K562 (cell line): ENCODE data around the gene PLS1. TPM values are rescaled to one million over a fixed set of nuclear protein-coding genes. Genes with fewer than 3 reads are reported as not detected.
A peak's percentile ranks its signal among the peaks of the same experiment; 100 is the strongest.

Source experiments
- BHLHE40 ChIP-seq: IDR thresholded peaks from 2 replicates; pipeline ENCODE4 v1.6.1; 2011; ENCODE audit warnings: low read length, improper control_type of control experiment
- CAMTA2 ChIP-seq: fragments of 250-450 bp; sonication (Bioruptor Pico); conservative IDR thresholded peaks from 2 replicates; pipeline ENCODE4 v1.5.1; 2022
- ELK1 ChIP-seq: sonication (generic); formaldehyde crosslinking; IDR thresholded peaks from 2 replicates; pipeline ENCODE4 v1.8.1; 2022; ENCODE audit warnings: missing genetic modification reagents
- ETV1 ChIP-seq: fragments of 450-650 bp; conservative IDR thresholded peaks from 2 replicates; pipeline ENCODE4 v1.6.1; 2016; ENCODE audit warnings: missing genetic modification characterization, control low read depth, low read depth, missing compliant biosample characterization
- FOXK2 ChIP-seq, 2 experiments: fragments of 450-650 bp; IDR thresholded peaks in 1 of 2; conservative IDR thresholded peaks in 1 of 2; 2 replicates each; pipeline ENCODE4 v1.6.1; 2016; ENCODE audit warnings: low read depth in 2 of 2, mild to moderate bottlenecking in 1 of 2
- GTF2A2 ChIP-seq: IDR thresholded peaks from 2 replicates; pipeline ENCODE4 v1.6.1; 2016; ENCODE audit warnings: mild to moderate bottlenecking, missing genetic modification characterization, missing compliant biosample characterization
- HMG20A ChIP-seq: fragments of 450-650 bp; formaldehyde crosslinking; conservative IDR thresholded peaks from 2 replicates; pipeline ENCODE4 v1.4.0; 2020; ENCODE audit warnings: mild to moderate bottlenecking, mixed read lengths
- MAFG ChIP-seq: fragments of 450-650 bp; conservative IDR thresholded peaks from 2 replicates; pipeline ENCODE4 v1.6.1; 2016; ENCODE audit warnings: missing genetic modification characterization, missing compliant biosample characterization
- PBX2 ChIP-seq, 2 experiments: IDR thresholded peaks in 1 of 2; conservative IDR thresholded peaks in 1 of 2; 2 replicates each; pipeline ENCODE4 v1.6.1; 2016; ENCODE audit warnings: low read depth in 2 of 2, mild to moderate bottlenecking in 1 of 2, missing compliant biosample characterization in 1 of 2, missing genetic modification characterization in 1 of 2, moderate library complexity in 1 of 2
- TOE1 ChIP-seq, 2 experiments: fragments of 450-650 bp in 1 of 2; sonication (generic) in 1 of 2; formaldehyde crosslinking in 1 of 2; IDR thresholded peaks; 2 replicates each; pipeline versions ENCODE4 v1.7.1 to v1.8.0; 2016 to 2022; ENCODE audit warnings: borderline replicate concordance in 2 of 2, mild to moderate bottlenecking in 2 of 2, antibody characterized with exemption in 1 of 2, inconsistent platforms in 1 of 2, low read depth in 1 of 2, missing genetic modification reagents in 1 of 2, moderate library complexity in 1 of 2
- XRCC3 ChIP-seq: fragments of 450-650 bp; IDR thresholded peaks from 2 replicates; pipeline ENCODE4 v1.6.1; 2017; ENCODE audit warnings: mild to moderate bottlenecking, moderate library complexity
- ZBTB1 ChIP-seq: sonication (generic); formaldehyde crosslinking; IDR thresholded peaks from 2 replicates; pipeline ENCODE4 v1.8.1; 2023; ENCODE audit warnings: missing genetic modification reagents, low read depth, mild to moderate bottlenecking, borderline replicate concordance
- ZNF121 ChIP-seq: sonication (generic); formaldehyde crosslinking; conservative IDR thresholded peaks from 2 replicates; pipeline ENCODE4 v1.8.0; 2022; ENCODE audit warnings: missing genetic modification reagents
- ZNF184 ChIP-seq: sonication (generic); formaldehyde crosslinking; IDR thresholded peaks from 2 replicates; pipeline ENCODE4 v1.5.0; 2020; ENCODE audit warnings: missing genetic modification reagents
- ZNF354B ChIP-seq: fragments of 250-450 bp; sonication (Bioruptor Pico); IDR thresholded peaks from 2 replicates; pipeline ENCODE4 v1.4.0; 2020
- ZNF696 ChIP-seq: fragments of 250-450 bp; sonication (Bioruptor Pico); conservative IDR thresholded peaks from 2 replicates; pipeline ENCODE4 v1.4.0; 2020; ENCODE audit warnings: mild to moderate bottlenecking, moderate library complexity
- polyA plus RNA-seq, 8 experiments: library from polyadenylated mRNA; depleted of rRNA in 4 of 8; stranded (reverse) in 5 of 8; unstranded in 3 of 8; fragments of >200 nt; fragmentation: Nextera tagmentation in 2 of 8; fragmentation: Illumina TruSeq in 1 of 8; extraction: Ambion mirVana in 2 of 8; extraction: Trizol in 1 of 8; gene quantifications; 2 replicates each; pipeline versions ENCODE4 v1.2.1 to v1.2.3, GENCODE V29; 2011 to 2014; ENCODE audit warnings: inconsistent platforms in 1 of 8, missing spikeins in 1 of 8
- total RNA-seq, 7 experiments: library from RNA; depleted of rRNA in 6 of 7; stranded (reverse); fragments of >200 nt in 6 of 7; fragmentation: Illumina TruSeq in 2 of 7; extraction: Trizol in 2 of 7; gene quantifications; 2 replicates each; pipeline versions ENCODE4 v1.2.1 to v1.2.3, GENCODE V29; 2011 to 2021; ENCODE audit warnings: low replicate concordance in 1 of 7
- TF ChIP-seq, protein P1 (sequence below): sonication (generic); formaldehyde crosslinking; IDR thresholded peaks from 2 replicates; pipeline ENCODE4 v1.5.0; 2020; ENCODE audit warnings: missing genetic modification reagents
- TF ChIP-seq, protein P2 (sequence below): IDR thresholded peaks from 2 replicates; pipeline ENCODE4 v1.6.1; 2014; ENCODE audit warnings: antibody characterized with exemption
- TF ChIP-seq, protein P3 (sequence below): fragments of 450-650 bp; formaldehyde crosslinking; IDR thresholded peaks from 2 replicates; pipeline ENCODE4 v1.4.0; 2020; ENCODE audit warnings: mild to moderate bottlenecking, moderate library complexity

The PLS1 gene
- total and polyA plus RNA-seq, 9 of the 15 experiments (the other 6 are each of a cell fraction or from before 2014, with no cell fraction given) = 6.1 to 21.3 (median 13.0) TPM

- TF ChIP-seq PBX2 (CRISPR knock-in tag; IDR thresholded peaks at IDR 0.05; ENCODE audit: low read depth) (no peak), PBX2 (tag; conservative IDR thresholded peaks at IDR 0.05; ENCODE audit: low read depth) (no peak), ZNF354B (CRISPR knock-in tag) (no peak), ZNF696 (CRISPR knock-in tag) (no peak), ELK1 (CRISPR knock-in tag) (no peak), BHLHE40 (no peak), ETV1 (tag) (no peak; the same call in 1 of the 2 replicates), CAMTA2 (no peak), XRCC3 (no peak), HMG20A (CRISPR knock-in tag) (no peak), ZBTB1 (no peak), MAFG (tag) (no peak), TOE1 (IDR thresholded peaks at IDR 0.05; ENCODE audit: borderline replicate concordance) (0 out of 2 replicates have a peak, but pooled peaks have one; percentile 37), TOE1 (CRISPR knock-in tag; IDR thresholded peaks at IDR 0.05; ENCODE audit: borderline replicate concordance, low read depth) (no peak), ZNF121 (CRISPR knock-in tag) (no peak), ZNF184 (CRISPR knock-in tag) (no peak), GTF2A2 (tag) (no peak), FOXK2 (conservative IDR thresholded peaks at IDR 0.05 in 1 of 2, IDR thresholded peaks at IDR 0.05 in 1 of 2; ENCODE audit: low read depth in 2 of 2) (no peak)
- TF ChIP-seq, protein P1, sequence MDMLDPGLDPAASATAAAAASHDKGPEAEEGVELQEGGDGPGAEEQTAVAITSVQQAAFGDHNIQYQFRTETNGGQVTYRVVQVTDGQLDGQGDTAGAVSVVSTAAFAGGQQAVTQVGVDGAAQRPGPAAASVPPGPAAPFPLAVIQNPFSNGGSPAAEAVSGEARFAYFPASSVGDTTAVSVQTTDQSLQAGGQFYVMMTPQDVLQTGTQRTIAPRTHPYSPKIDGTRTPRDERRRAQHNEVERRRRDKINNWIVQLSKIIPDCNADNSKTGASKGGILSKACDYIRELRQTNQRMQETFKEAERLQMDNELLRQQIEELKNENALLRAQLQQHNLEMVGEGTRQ = no peak
- TF ChIP-seq, protein P2, sequence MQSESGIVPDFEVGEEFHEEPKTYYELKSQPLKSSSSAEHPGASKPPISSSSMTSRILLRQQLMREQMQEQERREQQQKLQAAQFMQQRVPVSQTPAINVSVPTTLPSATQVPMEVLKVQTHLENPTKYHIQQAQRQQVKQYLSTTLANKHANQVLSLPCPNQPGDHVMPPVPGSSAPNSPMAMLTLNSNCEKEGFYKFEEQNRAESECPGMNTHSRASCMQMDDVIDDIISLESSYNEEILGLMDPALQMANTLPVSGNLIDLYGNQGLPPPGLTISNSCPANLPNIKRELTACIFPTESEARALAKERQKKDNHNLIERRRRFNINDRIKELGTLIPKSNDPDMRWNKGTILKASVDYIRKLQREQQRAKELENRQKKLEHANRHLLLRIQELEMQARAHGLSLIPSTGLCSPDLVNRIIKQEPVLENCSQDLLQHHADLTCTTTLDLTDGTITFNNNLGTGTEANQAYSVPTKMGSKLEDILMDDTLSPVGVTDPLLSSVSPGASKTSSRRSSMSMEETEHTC = no peak
- TF ChIP-seq, protein P3, sequence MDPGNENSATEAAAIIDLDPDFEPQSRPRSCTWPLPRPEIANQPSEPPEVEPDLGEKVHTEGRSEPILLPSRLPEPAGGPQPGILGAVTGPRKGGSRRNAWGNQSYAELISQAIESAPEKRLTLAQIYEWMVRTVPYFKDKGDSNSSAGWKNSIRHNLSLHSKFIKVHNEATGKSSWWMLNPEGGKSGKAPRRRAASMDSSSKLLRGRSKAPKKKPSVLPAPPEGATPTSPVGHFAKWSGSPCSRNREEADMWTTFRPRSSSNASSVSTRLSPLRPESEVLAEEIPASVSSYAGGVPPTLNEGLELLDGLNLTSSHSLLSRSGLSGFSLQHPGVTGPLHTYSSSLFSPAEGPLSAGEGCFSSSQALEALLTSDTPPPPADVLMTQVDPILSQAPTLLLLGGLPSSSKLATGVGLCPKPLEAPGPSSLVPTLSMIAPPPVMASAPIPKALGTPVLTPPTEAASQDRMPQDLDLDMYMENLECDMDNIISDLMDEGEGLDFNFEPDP (CRISPR knock-in tag) = no peak
These were observed 128.6 kb downstream of the PLS1 start (continued) for GRCh38 chr3:142724682-142725356.
